ENCODE data around the gene BEND6.

GRCh38 chr6:56992036-56992435 lies 37.1 kb downstream of the BEND6 start:
- no peak for TF ChIP-seq CTCF (IDR thresholded peaks at IDR 0.05)
- no peak for TF ChIP-seq EZH2 (IDR thresholded peaks at IDR 0.05; ENCODE audit: borderline replicate concordance, insufficient read depth, low read depth, low read length, poor library complexity, severe bottlenecking)

Data from B cell (primary cell).